ENCODE results near the gene ABHD16A. TPM values are rescaled to one million over a fixed set of nuclear protein-coding genes. Genes with fewer than 3 reads are reported as not detected.

The ABHD16A gene
- total RNA-seq, 2 experiments from 2014 or later = 28.6 to 32.7 TPM

- Histone ChIP-seq H4K20me1 (ENCODE audit: insufficient read depth, low read length) (no peaks in the 10 kb centered on the region), H3K36me3 (ENCODE audit: insufficient read depth, low read length) (peaks cover 2% of the 10 kb centered on the region; the same call in 1 of the 2 replicates), H3K4me3 (ENCODE audit: low read depth, low read length, poor library complexity, severe bottlenecking) (peak overlapping the region; percentile 18), H3K27ac (ENCODE audit: low read depth, low read length, poor library complexity, severe bottlenecking) (no peak overlapping the region), H3K9me3 (ENCODE audit: low read length) (no peaks in the 10 kb centered on the region), H3K79me2 (ENCODE audit: insufficient read depth, low read depth, low read length) (no peaks in the 10 kb centered on the region), H3K4me2 (ENCODE audit: low read length) (peak overlapping the region; percentile 56), H3K4me1 (ENCODE audit: insufficient read depth, low read length, poor library complexity, severe bottlenecking) (peaks cover 29% of the 10 kb centered on the region), H2AFZ (ENCODE audit: low read length) (peak overlapping the region; percentile 33; the same call in 1 of the 2 replicates), H3K9me2 (ENCODE audit: insufficient read depth, low read length) (no peaks in the 10 kb centered on the region)
- ChIA-PET CTCF (ENCODE audit: unreplicated experiment) (interaction anchor here (0.5 kb wide), 1 partner anchor 183 kb away, joined by 4 read pairs; no protein-coding TSS in a partner anchor), POLR2A (interaction anchor here (1.0 kb wide), 1 partner anchor 57 kb away, joined by 3 read pairs; no protein-coding TSS in a partner anchor)
- no peak for TF ChIP-seq CTCF (conservative IDR thresholded peaks at IDR 0.05; ENCODE audit: low read length)
- TF ChIP-seq EZH2phosphoT487 (IDR thresholded peaks at IDR 0.05; ENCODE audit: borderline replicate concordance, low read depth, low read length) = no peak
- no TSS peak for BruUV-seq (replicated peaks)
- intact Hi-C loops (cut with micrococcal nuclease; ENCODE audit: unreplicated experiment) = loop anchor here (2.0 to 10.0 kb wide), 3 partner anchors 46 to 456 kb away; partner anchors contain the start of gene EHMT2
- peak; percentile 25 for DNase-seq (ENCODE audit: low spot score)
These were observed 21.9 kb downstream of the ABHD16A start for GRCh38 chr6:31681135-31681671.

- H2AFZ ChIP-seq (ENCODE audit: low read length) = peak within 1 kb of the TSS; percentile 33; the same call in 1 of the 2 replicates
- intact Hi-C loops (cut with micrococcal nuclease; ENCODE audit: unreplicated experiment) = loop anchor here (1.0 to 10.0 kb wide), 7 partner anchors 46 to 456 kb away; partner anchors contain the start of gene EHMT2
These were observed 22.6 kb downstream of the ABHD16A start, which contains the start of gene LY6G5C for GRCh38 chr6:31680226-31681134. LY6G5C (minus strand) TSS chr6:31681067; CDS start chr6:31680373, 694 bp downstream.

More at GRCh38 chr6:31680226-31681134, 22.6 kb downstream of the ABHD16A start, which contains the start of gene LY6G5C:
- no peaks in the 10 kb centered on the region for H3K9me3 ChIP-seq (ENCODE audit: low read length)
- peaks cover 30% of the 10 kb centered on the region for H3K4me1 ChIP-seq (ENCODE audit: insufficient read depth, low read length, poor library complexity, severe bottlenecking)
- H4K20me1 ChIP-seq (ENCODE audit: insufficient read depth, low read length) = no peaks in the 10 kb centered on the region
- POLR2A ChIA-PET = interaction anchor here (1.0 kb wide), 1 partner anchor 58 kb away, joined by 3 read pairs; no protein-coding TSS in a partner anchor
- no peak within 1 kb of the TSS for H3K27ac ChIP-seq (ENCODE audit: low read depth, low read length, poor library complexity, severe bottlenecking)
- no peaks in the 10 kb centered on the region for H3K9me2 ChIP-seq (ENCODE audit: insufficient read depth, low read length)
- CTCF ChIA-PET (ENCODE audit: unreplicated experiment) = no interaction called here
- peak; percentile 74 for DNase-seq (ENCODE audit: low spot score)
- no TSS peak for BruUV-seq (replicated peaks)
- H3K4me2 ChIP-seq (ENCODE audit: low read length) = peak within 1 kb of the TSS; percentile 56
- TF ChIP-seq CTCF (conservative IDR thresholded peaks at IDR 0.05; ENCODE audit: low read length) (peak; percentile 70), EZH2phosphoT487 (IDR thresholded peaks at IDR 0.05; ENCODE audit: borderline replicate concordance, low read depth, low read length) (no peak)
- H3K79me2 ChIP-seq (ENCODE audit: insufficient read depth, low read depth, low read length) = no peaks in the 10 kb centered on the region
- H3K4me3 ChIP-seq (ENCODE audit: low read depth, low read length, poor library complexity, severe bottlenecking) = peak within 1 kb of the TSS; percentile 18
- no peaks in the 10 kb centered on the region for H3K36me3 ChIP-seq (ENCODE audit: insufficient read depth, low read length)

All from OCI-LY7 (cell line).